CD4-positive, alpha-beta T cell treated with Interleukin-21 for 1 hour (primary cell): ENCODE results near the gene SYTL1.

Source experiments
- DNase-seq: peaks from one replicate; pipeline ENCODE4 v3.0.0-alpha.2; 2020

Gene SYTL1

DNA sequence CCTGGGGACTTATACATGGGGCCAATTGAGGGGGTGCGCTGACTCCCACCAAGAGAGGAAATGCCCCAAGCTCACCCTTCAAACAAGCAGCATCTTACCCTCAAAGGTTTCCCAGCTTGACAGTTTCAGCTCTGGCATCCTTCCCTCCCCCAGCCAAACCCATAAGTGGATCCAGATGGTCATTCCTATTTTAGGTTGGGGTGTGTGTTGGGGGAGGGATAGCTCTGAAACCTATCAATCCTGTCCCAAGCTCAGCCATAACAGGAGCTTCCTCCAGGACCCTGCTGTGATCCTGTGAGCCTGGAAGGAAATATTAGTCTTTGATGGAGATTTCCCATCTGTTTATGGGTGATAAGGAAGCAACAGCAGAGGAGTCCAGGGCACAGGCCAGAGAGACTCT is 23.2 kb upstream of the SYTL1 start:
- no peak for DNase-seq

DNA sequence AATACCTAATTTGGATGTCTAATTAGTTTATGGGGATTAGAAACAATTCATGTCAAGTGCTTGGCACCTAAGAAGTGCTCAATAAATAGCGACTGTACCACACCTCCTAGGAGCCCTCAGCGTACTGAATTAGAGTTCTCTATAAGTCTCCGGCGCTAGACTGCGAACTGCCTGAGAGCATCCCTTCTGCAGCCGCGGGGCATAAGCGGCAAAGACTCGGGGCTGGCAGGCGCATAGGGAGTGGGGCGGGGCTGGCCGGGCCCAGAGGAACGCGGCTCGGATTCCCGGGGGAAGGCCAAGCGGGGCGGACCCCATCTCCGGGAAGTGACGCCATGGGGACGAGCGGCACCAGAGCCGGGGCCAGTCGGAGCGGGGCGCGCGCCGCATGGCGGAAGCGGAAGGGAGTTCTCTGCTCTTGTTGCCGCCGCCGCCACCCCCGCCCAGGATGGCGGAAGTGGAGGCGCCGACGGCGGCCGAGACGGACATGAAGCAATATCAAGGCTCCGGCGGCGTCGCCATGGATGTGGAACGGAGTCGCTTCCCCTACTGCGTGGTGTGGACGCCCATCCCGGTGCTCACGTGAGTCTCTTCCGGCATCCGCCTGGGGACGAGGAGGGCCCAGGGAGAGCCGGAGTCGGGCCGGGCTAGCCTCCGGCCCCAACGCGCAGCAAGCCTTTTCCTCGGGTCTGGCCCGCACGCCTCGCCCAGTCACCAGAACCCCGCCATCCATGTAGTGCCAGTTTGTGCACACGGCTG is 19.8 kb upstream of the SYTL1 start, which contains the start of gene TMEM222:
TMEM222 (plus strand) TSS at position 351 of the 756 bp plus-strand sequence; CDS start at position 386, 35 bp downstream.
- DNase-seq: peak; percentile 97

DNA sequence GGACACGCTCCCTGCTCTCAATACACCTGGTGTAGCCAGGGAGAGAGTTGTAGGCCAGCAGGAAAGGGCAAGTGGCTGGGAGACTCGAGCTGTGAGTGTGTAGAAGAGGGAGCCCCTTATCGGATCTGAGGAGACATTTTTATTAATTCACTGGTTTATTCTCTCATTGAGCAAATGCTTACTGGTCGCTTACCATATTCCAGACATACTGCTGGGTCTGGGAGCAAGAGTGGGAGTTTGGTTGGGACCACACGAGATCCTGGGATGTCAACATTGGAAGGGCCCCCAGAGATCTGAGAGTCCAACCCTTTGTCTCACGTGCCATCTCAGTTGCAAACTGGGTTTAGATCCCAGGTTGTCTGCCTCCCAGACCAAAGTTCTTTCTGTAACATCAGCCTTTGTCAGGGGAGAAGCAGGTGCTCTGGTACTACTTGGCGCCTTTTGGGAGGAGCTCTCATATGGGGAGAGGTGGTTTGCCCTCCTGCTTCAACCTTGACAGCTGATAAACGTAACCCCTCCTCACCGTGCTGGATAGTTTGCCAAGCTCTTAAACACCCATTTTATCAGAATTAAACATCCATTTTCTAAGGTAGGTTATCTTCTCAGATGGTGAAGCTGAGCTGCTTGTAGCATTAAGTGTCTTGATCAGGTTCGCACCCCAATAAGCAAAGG is 19.1 kb upstream of the SYTL1 start:
- no peak for DNase-seq

DNA sequence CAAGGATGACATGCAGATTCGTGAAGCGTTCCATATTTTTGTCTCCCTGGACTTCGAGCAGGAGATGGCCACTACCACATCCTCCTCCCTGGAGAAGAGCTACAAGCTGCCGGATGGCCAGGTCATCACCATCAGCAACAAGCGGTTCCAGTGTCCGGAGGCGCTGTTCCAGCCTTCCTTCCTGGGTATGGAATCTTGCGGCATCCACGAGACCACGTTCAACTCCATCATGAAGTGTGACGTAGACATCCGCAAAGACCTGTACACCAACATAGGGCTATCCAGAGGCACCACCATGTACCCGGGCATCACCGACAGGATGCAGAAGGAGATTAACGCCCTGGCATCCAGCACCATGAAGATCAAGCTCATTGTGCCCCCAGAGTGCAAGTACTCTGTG is 16.5 kb upstream of the SYTL1 start:
- no peak for DNase-seq

DNA sequence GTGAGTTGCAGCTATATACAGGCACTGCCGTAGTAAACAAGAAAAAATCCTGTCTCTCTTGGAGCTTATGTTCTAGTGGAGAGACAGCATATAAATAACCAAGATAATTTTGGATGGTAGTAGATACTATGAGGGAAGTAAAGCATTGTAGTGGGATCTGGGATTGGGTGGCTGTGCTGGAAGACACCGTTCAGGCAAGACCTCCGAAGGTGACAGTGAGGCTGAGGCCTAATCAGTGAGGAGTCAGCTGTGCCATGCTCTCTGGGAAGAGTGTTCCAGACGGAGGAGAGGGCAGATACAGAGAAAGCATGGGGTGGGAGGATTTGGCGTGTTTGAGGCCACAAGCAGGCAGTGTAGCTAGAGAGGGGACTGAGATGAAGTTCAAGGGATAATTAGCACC is 13.9 kb upstream of the SYTL1 start:
- DNase-seq: no peak

DNA sequence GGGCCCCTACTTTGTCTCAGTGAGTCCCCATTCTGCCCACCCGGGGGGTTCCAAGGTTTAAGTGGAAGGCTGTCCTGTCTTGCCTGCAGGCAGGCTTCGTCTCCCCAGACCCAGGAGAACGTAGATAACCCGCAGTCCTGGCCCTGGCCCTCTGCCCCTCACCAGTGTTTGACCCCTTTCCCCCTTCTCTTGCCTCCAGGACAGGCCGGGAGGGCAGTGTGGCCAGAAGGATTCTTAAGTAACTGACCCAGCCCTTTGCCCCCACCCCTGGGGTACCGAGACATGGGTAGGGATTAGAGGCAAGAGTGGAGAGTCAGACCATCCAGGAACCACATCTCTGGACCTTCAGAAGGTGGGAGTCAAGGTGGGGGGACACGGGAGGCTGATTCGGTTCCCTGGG is 11.0 kb upstream of the SYTL1 start:
- DNase-seq: no peak

DNA sequence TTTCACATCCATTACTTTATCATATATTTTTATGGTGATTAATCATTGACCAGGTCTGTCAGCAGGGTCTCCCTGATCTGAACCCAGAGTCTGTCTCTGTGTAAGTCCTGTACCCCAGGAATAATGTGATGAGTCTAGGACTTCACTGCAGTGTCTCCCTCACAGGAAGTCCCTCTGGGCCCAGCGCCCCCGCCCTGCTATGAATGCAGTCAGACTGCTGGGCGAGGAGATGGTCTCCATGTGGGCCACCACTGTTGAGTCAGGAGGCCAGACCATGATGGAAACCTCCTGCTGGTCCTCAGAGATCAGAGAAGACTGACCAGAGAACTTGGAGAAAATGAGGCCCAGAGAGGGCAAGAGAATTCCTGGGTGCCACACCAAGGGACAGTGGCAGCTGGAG is 10.4 kb upstream of the SYTL1 start:
- no peak for DNase-seq

DNA sequence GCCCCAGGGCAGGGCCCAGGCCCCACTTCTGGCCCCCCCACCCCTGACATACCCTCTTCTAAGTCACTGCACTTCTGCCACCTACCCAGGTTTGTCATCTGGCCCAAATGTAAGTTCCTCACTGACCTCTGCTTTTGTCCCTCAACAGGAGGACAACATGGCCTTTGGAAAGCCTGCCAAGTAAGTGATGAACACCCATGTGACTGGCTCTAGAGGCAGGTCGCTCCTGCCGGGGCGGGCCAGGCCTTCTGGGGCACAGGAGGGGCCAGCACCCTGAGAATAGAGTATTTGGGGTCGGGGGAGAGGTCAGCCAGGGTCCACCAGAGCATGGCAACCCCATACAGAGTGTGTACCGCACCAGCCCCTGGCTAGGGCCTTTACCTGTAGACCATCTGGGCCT is 9.9 kb upstream of the SYTL1 start:
- no peak for DNase-seq

DNA sequence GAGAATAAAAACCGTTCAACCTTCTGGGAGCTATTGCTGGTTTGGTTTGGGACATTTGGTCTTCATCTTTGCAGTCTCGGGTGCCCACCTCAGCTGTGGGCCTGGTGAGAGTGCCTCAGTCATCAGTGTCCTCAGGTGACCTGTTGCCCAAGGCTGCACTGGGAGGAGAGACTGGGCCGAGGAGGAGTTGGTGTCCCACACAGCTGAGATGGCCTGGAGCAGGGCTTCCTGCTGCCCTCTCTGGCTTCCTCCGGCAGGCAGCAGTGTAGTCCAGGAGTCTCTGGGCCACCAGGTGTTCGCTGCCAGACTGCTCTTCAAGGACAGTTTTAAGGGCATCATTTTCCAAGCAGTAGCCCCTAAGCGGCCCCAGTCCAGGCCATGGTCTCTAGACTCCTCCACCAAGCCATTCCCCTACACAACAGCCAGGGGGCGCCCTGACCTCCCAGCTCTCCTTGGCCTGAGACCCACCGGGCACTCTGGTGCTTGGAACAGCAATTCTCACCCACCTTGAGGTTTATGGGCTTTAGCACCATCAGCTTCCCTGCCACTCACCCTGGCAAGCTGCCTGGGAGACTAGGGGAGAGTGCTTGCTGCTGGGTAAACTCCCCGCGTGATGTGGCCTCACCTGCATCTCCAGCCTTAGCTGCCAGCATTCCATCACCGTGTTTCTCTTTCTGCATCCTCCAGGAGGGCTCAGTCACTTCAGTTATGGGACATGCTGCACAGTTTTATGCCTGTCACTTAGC is 9.1 kb upstream of the SYTL1 start:
- DNase-seq: peak; percentile 72

DNA sequence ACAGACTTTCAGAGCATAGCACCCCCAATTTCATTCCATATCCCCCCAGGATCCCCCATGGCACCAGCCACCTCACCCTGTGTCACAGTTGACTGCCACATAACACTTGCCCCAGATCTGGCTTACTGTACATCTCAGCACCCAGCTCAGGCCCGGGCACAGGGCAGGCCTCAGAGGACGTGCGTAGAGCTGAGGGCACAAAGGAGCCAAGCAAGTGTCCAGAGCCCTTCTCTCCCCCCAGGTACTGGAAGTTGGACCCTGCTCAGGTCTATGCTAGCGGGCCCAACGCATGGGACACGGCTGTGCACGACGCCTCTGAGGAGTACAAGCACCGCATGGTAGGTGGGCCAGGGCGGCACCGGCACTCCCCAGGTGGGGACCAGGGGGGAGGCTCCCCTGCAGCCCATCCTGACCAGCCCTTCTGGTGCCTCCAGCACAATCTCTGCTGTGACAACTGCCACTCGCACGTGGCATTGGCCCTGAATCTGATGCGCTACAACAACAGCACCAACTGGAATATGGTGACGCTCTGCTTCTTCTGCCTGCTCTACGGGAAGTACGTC is 8.0 kb upstream of the SYTL1 start:
- no peak for DNase-seq

DNA sequence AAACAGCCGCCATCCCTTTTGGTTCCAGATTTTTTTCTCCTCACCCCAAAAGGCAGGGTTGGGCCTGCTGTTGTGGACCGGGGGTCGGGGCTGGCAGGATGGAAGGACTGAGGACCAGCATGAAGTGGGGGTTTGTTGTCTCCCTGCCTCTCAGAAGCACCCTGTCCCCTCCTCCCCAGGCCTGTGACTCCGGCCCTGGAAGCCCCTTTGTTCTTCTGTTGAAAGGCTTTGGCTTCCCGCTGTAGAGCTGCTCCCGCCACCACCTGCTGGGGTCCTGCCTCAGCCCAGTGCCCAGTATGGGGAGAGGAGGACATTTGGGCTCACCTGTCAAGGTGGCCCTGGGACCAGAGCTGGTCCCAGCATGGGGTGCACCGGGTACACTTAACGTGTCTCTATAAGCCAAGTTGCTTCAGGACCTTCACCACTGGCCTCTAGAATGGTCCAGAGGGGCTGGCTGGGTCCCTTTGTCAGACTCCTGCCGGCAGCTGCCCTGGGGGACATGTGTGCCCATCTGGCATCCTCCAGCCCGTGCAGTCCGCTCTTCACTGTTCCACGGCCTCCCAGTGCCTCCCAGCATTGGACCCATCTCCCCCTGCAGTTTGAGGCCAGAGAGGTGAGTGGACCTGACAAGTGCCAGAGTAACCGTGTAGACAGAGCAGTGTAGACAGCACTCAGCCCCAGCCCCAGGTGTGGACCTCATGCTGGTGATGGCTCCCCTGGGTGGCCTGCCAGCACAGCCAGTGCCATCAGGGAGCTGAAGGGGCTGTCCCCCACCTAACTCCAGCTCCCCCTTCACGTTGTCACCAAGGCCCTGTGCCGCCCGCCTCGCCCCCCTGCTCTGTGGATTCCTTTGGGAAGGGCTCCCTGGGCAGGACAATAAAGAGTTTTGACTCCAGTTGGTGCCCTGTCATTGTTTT is 6.1 kb upstream of the SYTL1 start:
- no peak for DNase-seq

DNA sequence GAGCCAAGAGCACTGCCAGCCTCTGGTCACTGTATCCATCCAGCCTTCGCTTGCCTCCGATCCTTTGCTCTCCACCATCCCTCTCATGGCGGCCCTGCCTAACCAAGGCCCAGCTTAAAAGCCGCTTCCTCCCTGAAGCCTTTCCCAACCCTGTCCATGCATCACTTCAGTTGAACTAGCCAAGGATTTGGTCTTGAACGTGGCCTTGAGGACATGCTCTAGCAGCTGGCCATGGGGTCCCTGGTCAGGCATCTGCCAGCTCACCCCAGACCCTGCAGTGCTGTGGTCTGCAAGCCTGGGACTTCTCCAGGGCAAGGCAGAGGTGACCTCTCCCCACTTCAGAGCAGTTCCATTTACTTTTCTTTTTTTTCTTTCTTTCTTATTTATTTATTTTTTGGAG is 5.1 kb upstream of the SYTL1 start:
- no peak for DNase-seq

DNA sequence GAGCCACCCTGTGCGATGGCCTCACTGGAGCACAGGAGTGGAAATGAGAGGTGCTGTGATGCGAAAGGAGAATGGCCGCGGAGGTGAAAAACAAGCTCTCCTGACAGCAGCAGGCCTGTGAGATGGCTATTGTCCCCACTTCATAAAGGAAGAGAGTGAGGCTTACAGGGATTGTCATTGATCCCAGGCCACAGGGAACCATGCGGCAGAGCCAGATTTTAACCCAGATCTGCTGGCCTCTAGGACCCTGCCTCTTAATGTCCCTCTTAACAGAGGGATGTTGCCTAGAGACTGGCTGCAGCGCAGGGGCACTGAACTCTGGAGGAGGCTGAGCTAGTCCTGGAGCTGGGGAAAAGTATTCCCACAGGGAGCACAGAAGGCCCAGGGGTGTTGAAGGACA is 3.1 kb upstream of the SYTL1 start:
- no peak for DNase-seq

DNA sequence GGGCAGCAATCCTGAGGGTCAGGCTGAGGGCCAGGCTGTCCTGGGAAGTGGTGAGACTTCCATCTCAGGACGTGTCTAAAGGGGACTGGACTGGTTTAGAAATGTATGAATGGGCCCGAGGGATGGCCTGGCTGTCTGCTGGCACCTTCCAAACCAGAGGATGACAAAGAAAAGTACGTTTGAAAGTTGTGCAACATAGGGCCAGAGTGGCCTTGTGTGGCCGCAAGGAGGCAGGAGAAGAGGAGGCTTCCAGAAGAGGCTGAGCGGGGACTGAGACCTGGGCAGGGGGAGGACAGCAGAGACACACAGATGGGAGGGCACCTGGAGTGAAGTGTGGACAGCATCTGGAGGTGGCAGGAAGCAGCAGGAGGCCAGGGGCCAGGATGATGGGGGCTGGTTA is 2.6 kb upstream of the SYTL1 start:
- no peak for DNase-seq

DNA sequence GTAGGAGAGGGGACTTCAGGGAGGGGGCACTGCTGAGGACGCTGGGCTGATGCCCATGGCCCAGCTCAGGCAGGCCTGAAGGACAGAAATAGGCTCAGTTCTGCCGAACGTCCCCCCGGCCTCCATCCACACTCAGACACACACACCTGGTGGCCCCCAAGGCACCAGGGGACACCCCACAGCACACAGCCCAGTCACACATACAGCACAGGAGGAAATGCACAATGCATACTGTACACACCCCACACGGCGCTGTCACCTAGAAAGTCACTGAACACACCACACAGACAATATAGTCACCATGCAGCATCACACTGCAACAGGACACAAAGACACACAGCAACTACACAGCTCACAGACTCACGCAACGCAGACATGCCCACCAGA is 562 bp downstream of the SYTL1 start:
- peak; percentile 39 for DNase-seq

DNA sequence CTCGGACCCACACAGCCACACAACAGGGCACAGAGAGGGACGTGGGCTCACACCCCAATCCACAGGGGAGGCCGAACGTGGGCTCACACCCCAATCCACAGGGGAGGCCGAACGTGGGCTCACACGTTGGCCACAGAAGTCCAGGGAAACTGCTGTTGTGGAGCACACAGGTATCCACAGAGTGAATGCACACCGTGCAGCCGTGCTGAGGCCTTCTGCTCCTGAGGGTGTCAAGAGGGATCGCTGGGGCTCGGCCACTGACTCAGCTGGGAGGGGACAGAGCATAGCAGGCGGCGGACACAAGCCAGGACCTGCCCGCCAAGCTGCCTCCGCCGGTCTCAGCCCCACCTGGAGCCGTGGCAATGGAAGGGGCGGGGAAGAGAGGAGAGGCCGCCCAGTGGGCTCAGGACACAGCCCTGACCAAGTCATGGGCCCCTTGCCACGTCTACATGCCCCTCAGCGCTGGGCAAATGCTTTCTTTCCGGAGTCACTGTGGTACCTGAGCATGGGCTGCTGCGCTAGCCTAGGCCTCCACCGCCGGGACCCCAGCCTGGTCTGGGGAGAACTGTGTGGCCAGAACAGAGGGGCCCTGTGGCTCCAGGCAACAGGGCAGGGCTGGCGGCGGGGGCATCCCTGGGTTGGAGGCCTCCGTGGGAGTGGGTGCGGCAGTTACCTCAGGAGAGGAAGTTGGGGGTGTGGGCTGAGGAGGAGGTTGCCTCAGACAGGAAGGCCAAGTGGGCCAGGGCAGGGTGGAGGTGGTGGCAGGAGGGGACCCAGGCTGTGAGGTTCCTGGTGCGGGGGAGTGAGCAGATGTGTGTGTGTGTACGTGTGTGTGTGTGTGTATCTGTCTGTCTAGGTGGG is 1.2 kb downstream of the SYTL1 start:
- DNase-seq: peak; percentile 87

DNA sequence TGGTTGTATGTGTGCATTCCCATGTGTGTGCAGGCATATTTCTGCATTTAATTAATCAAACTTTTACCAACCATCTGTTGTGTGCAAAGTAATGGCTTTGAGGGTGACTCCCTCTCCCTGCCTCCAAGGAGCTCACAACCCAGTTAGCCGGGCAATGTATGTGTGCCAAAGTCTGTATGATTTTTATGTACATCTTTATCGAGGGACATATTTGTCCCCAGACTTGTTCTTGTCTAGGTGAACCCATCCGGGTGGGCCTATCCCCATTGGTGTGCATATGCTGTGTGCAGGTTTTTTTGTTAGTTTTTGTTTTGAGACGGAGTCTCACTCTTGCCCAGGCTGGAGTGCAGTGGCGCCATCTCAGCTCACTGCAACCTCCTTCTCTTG is 1.8 kb downstream of the SYTL1 start:
- no peak for DNase-seq

DNA sequence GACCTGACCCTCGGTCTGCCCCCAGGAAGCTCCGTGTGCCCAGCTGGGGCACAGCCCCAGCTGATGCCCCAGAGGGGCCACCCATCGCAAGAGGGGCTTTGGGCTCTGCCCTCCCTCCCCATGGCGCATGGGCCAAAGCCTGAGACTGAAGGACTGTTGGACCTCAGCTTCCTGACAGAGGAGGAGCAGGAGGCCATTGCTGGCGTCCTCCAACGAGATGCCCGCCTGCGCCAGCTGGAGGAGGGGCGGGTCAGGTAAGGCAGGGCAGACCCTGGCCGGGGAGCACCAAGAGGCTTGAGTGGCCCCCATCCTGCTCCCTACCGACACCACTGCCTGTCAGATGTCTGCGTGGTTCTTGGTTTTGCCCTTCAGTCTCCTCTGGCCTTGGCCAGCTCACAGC is 3.5 kb downstream of the SYTL1 start:
- DNase-seq: no peak

DNA sequence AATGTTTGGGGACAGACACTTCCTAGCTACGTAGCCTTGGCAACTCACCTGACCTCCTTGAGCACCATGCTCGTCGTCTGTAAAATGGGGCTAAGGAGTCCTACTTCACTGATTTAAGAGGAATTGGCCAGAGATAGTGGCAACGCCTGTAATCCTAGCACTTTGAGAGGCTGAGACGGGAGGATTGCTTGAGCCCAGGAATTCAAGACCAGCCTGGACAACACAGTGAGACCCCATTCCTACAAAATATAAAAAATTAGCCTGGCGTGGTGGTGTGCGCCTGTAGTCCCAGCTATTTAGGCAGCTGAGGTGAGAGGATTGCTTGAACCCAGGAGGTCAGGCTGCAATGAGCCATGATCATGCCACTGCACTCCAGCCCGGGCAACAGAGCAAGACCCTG is 4.5 kb downstream of the SYTL1 start:
- DNase-seq: no peak

DNA sequence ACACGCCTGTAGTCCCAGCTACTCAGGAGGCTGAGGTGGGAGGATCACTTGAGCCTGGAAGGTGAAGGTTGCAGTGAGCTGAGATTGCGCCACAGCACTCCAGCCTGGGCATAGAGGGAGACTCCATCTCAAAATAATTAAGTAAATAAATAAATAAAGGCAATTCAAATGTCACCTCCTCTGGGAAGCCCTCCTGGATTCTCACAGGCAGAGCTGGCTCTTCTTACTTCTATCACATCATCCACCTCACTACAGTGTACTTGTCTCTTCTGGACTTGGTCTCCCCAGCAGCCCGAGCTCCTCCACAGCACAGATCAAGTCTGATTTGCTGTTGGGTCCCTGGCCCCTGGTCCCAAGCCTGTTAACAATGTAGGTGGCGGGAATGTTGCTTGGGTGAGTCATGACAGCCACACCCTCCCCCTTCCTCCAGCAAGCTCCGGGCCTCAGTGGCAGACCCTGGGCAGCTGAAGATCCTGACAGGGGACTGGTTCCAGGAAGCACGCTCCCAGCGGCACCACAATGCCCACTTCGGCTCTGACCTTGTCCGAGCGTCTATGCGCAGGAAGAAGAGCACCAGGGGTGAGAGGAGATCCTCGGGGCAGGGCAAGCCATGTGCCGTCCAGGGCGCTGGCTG is 5.3 kb downstream of the SYTL1 start:
- DNase-seq: no peak
